Activated CD8-positive, alpha-beta memory T cell treated with anti-CD3 and anti-CD28 coated beads for 36 hours (primary cell): ENCODE data around the gene ARV1. TPM values are rescaled to one million over a fixed set of nuclear protein-coding genes. Genes with fewer than 3 reads are reported as not detected.

Experiments
- total RNA-seq, 2 experiments: library from RNA; stranded (reverse); gene quantifications; one replicate each; pipeline ENCODE4 v1.2.3, GENCODE V29; 2021

Gene ARV1
- total RNA-seq, 2 experiments from 2014 or later, result 21.0 to 21.4 TPM

Other genes starting within 250 kb of the ARV1 start
- not detected for gene CAPN9, start 231.7 kb upstream of the ARV1 start, total RNA-seq
- gene C1orf198, start 110.6 kb upstream of the ARV1 start, total RNA-seq, result 1 to 10 TPM; 6.1 to 6.6 TPM
- gene TTC13, start 233 bp upstream of the ARV1 start, total RNA-seq, result 10 to 100 TPM; 19.4 to 20.7 TPM
- gene FAM89A, start 61.2 kb downstream of the ARV1 start, total RNA-seq, result 10 to 100 TPM; 14.3 to 15.7 TPM
- not detected for gene TRIM67, start 183.0 kb downstream of the ARV1 start, total RNA-seq